Measurements from ENCODE around the gene GULP1. TPM values are rescaled to one million over a fixed set of nuclear protein-coding genes. Genes with fewer than 3 reads are reported as not detected.
"Not testable (repeated sequence)": the region's sequence is repeated elsewhere in the genome, so short reads cannot be mapped to it uniquely, and the experiment has no call there.

Gene GULP1
- total and polyA plus RNA-seq, 2 donors: 36.2 to 119 TPM

- no peak for DNase-seq (ENCODE audit: extremely low spot score)
- Histone ChIP-seq H3K36me3 (ENCODE audit: insufficient read depth) (no peaks in the 10 kb centered on the region), H3K4me1 (ENCODE audit: insufficient read depth) (no peaks in the 10 kb centered on the region), H3K27ac (ENCODE audit: low read depth) (no peak overlapping the region), H3K4me3 (ENCODE audit: low read depth, low read length) (no peak overlapping the region)
- WGBS: 87% methylated on average over 1 of the region's 1 CpG
Measured at GRCh38 chr2:188449561-188449960, 157.9 kb downstream of the GULP1 start.

GRCh38 chr2:188449971-188450370, 158.3 kb downstream of the GULP1 start:
- Histone ChIP-seq H3K27ac (ENCODE audit: low read depth) (no peak overlapping the region), H3K4me3 (ENCODE audit: low read depth, low read length) (no peak overlapping the region), H3K4me1 (ENCODE audit: insufficient read depth) (no peaks in the 10 kb centered on the region), H3K36me3 (ENCODE audit: insufficient read depth) (no peaks in the 10 kb centered on the region)
- no peak for DNase-seq (ENCODE audit: extremely low spot score)

GRCh38 chr2:188450732-188451483, 159.2 kb downstream of the GULP1 start:
- no peak overlapping the region for H3K27ac ChIP-seq (ENCODE audit: low read depth)
- no peaks in the 10 kb centered on the region for H3K4me1 ChIP-seq (ENCODE audit: insufficient read depth)
- H3K4me3 ChIP-seq (ENCODE audit: low read depth, low read length): no peak overlapping the region
- H3K36me3 ChIP-seq (ENCODE audit: insufficient read depth): no peaks in the 10 kb centered on the region
- WGBS: 71% methylated on average over 2 of the region's 2 CpGs
- no peak for DNase-seq (ENCODE audit: extremely low spot score)

GRCh38 chr2:188452084-188452483, 160.4 kb downstream of the GULP1 start:
- WGBS: 69% methylated on average over 1 of the region's 1 CpG
- no peak overlapping the region for H3K4me3 ChIP-seq (ENCODE audit: low read depth, low read length)

GRCh38 chr2:188456114-188456909, 164.6 kb downstream of the GULP1 start:
- H3K36me3 ChIP-seq (ENCODE audit: insufficient read depth): no peaks in the 10 kb centered on the region
- H3K4me1 ChIP-seq (ENCODE audit: insufficient read depth): no peaks in the 10 kb centered on the region
- no peak for DNase-seq (ENCODE audit: extremely low spot score)
- H3K27ac ChIP-seq (ENCODE audit: low read depth): no peak overlapping the region
- no peak overlapping the region for H3K4me3 ChIP-seq (ENCODE audit: low read depth, low read length)
- 96% methylated on average over 12 of the region's 12 CpGs for whole genome bisulfite sequencing

More at GRCh38 chr2:188452084-188452483, 160.4 kb downstream of the GULP1 start:
- Histone ChIP-seq H3K4me1 (ENCODE audit: insufficient read depth) (no peaks in the 10 kb centered on the region), H3K27ac (ENCODE audit: low read depth) (no peak overlapping the region), H3K36me3 (ENCODE audit: insufficient read depth) (no peaks in the 10 kb centered on the region)
- no peak for DNase-seq (ENCODE audit: extremely low spot score)

GRCh38 chr2:188459061-188459460, 167.4 kb downstream of the GULP1 start:
- Histone ChIP-seq H3K27ac (ENCODE audit: low read depth) (no peak overlapping the region), H3K4me3 (ENCODE audit: low read depth, low read length) (no peak overlapping the region), H3K36me3 (ENCODE audit: insufficient read depth) (no peaks in the 10 kb centered on the region), H3K4me1 (ENCODE audit: insufficient read depth) (no peaks in the 10 kb centered on the region)
- 84% methylated on average over 2 of the region's 2 CpGs for WGBS
- DNase-seq (ENCODE audit: extremely low spot score): no peak

GRCh38 chr2:188466078-188466477, 174.4 kb downstream of the GULP1 start:
- 94% methylated on average over 3 of the region's 3 CpGs for WGBS
- not testable (repeated sequence) for H3K4me3 ChIP-seq (ENCODE audit: low read depth, low read length); DNase-seq (ENCODE audit: extremely low spot score); H3K27ac ChIP-seq (ENCODE audit: low read depth); H3K4me1 ChIP-seq (ENCODE audit: insufficient read depth); H3K36me3 ChIP-seq (ENCODE audit: insufficient read depth)

GRCh38 chr2:188466761-188467160, 175.1 kb downstream of the GULP1 start:
- Histone ChIP-seq H3K27ac (ENCODE audit: low read depth) (no peak overlapping the region), H3K4me3 (ENCODE audit: low read depth, low read length) (no peak overlapping the region), H3K36me3 (ENCODE audit: insufficient read depth) (no peaks in the 10 kb centered on the region), H3K4me1 (ENCODE audit: insufficient read depth) (no peaks in the 10 kb centered on the region)
- DNase-seq (ENCODE audit: extremely low spot score): no peak
- WGBS: 97% methylated on average over 1 of the region's 1 CpG

GRCh38 chr2:188471166-188471565, 179.5 kb downstream of the GULP1 start:
- WGBS: 96% methylated on average over 4 of the region's 4 CpGs
- Histone ChIP-seq H3K27ac (ENCODE audit: low read depth) (no peak overlapping the region), H3K36me3 (ENCODE audit: insufficient read depth) (no peaks in the 10 kb centered on the region), H3K4me3 (ENCODE audit: low read depth, low read length) (no peak overlapping the region), H3K4me1 (ENCODE audit: insufficient read depth) (no peaks in the 10 kb centered on the region)
- DNase-seq (ENCODE audit: extremely low spot score): no peak

GRCh38 chr2:188473306-188473705, 181.6 kb downstream of the GULP1 start:
- H3K36me3 ChIP-seq (ENCODE audit: insufficient read depth): no peaks in the 10 kb centered on the region
- no peak overlapping the region for H3K27ac ChIP-seq (ENCODE audit: low read depth)
- DNase-seq (ENCODE audit: extremely low spot score): no peak
- no peaks in the 10 kb centered on the region for H3K4me1 ChIP-seq (ENCODE audit: insufficient read depth)
- no peak overlapping the region for H3K4me3 ChIP-seq (ENCODE audit: low read depth, low read length)
- WGBS: 97% methylated on average over 3 of the region's 3 CpGs

- no peaks in the 10 kb centered on the region for H3K4me1 ChIP-seq (ENCODE audit: insufficient read depth)
- no peak for DNase-seq (ENCODE audit: extremely low spot score)
- WGBS: 94% methylated on average over 2 of the region's 2 CpGs
- no peak overlapping the region for H3K4me3 ChIP-seq (ENCODE audit: low read depth, low read length)
- no peak overlapping the region for H3K27ac ChIP-seq (ENCODE audit: low read depth)
- no peaks in the 10 kb centered on the region for H3K36me3 ChIP-seq (ENCODE audit: insufficient read depth)
Measured at GRCh38 chr2:188474316-188474715, 182.6 kb downstream of the GULP1 start.

GRCh38 chr2:188475945-188476344, 184.3 kb downstream of the GULP1 start:
- 73% methylated on average over 4 of the region's 4 CpGs for WGBS
- no peak for DNase-seq (ENCODE audit: extremely low spot score)
- Histone ChIP-seq H3K27ac (ENCODE audit: low read depth) (no peak overlapping the region), H3K4me3 (ENCODE audit: low read depth, low read length) (no peak overlapping the region), H3K4me1 (ENCODE audit: insufficient read depth) (no peaks in the 10 kb centered on the region), H3K36me3 (ENCODE audit: insufficient read depth) (no peaks in the 10 kb centered on the region)

- H3K4me3 ChIP-seq (ENCODE audit: low read depth, low read length): no peak overlapping the region
- H3K36me3 ChIP-seq (ENCODE audit: insufficient read depth): no peaks in the 10 kb centered on the region
- no peak overlapping the region for H3K27ac ChIP-seq (ENCODE audit: low read depth)
- 58% methylated on average over 5 of the region's 5 CpGs for WGBS
- DNase-seq (ENCODE audit: extremely low spot score): no peak
- H3K4me1 ChIP-seq (ENCODE audit: insufficient read depth): no peaks in the 10 kb centered on the region
Measured at GRCh38 chr2:188477564-188478103, 186.0 kb downstream of the GULP1 start.

GRCh38 chr2:188478724-188479123, 187.1 kb downstream of the GULP1 start:
- H3K4me1 ChIP-seq (ENCODE audit: insufficient read depth): no peaks in the 10 kb centered on the region
- H3K4me3 ChIP-seq (ENCODE audit: low read depth, low read length): no peak overlapping the region
- no peak overlapping the region for H3K27ac ChIP-seq (ENCODE audit: low read depth)
- DNase-seq (ENCODE audit: extremely low spot score): no peak
- H3K36me3 ChIP-seq (ENCODE audit: insufficient read depth): no peaks in the 10 kb centered on the region
- 61% methylated on average over 1 of the region's 1 CpG for WGBS

Data from urinary bladder (tissue), 4 donors.